IPS DF 19.7 (cell line): Measurements from ENCODE around the gene TNNI3.
"Not testable (repeated sequence)": the region's sequence is repeated elsewhere in the genome, so short reads cannot be mapped to it uniquely, and the experiment has no call there.

Experiments used
- DNase-seq: peaks from one replicate; pipeline ENCODE4 v3.0.0-alpha.2; 2013; ENCODE audit warnings: low read depth, low spot score

Gene TNNI3

GRCh38 chr19:55173186-55173713, 15.7 kb upstream of the TNNI3 start:
- no peak for DNase-seq

GRCh38 chr19:55172741-55173140, 15.2 kb upstream of the TNNI3 start:
- no peak for DNase-seq

- DNase-seq = not testable (repeated sequence)
Measured at GRCh38 chr19:55172318-55172717, 14.8 kb upstream of the TNNI3 start.

GRCh38 chr19:55171440-55171839, 13.9 kb upstream of the TNNI3 start:
- DNase-seq = no peak

- DNase-seq = no peak
Measured at GRCh38 chr19:55169136-55169535, 11.6 kb upstream of the TNNI3 start.

- peak; percentile 94 for DNase-seq
Measured at GRCh38 chr19:55166530-55167268, 9.2 kb upstream of the TNNI3 start, which contains the start of gene DNAAF3. Gene DNAAF3 (minus strand): TSS chr19:55166613. CDS start chr19:55166413, 200 bp downstream.

GRCh38 chr19:55165952-55166529, 8.5 kb upstream of the TNNI3 start:
- DNase-seq = peak; percentile 91

- DNase-seq = no peak
Measured at GRCh38 chr19:55161571-55162322, 4.2 kb upstream of the TNNI3 start.

- no peak for DNase-seq
Measured at GRCh38 chr19:55160986-55161365, 3.4 kb upstream of the TNNI3 start.

GRCh38 chr19:55160128-55160985, 2.8 kb upstream of the TNNI3 start:
- DNase-seq = no peak

GRCh38 chr19:55158848-55159749, 1.6 kb upstream of the TNNI3 start:
- no peak for DNase-seq

GRCh38 chr19:55158423-55158822, 891 bp upstream of the TNNI3 start:
- DNase-seq = no peak

- DNase-seq = peak; percentile 94
Measured at GRCh38 chr19:55156202-55157063, 1.1 kb downstream of the TNNI3 start.

GRCh38 chr19:55155784-55156183, 1.7 kb downstream of the TNNI3 start:
- DNase-seq = not testable (repeated sequence)

GRCh38 chr19:55153652-55154264, 3.8 kb downstream of the TNNI3 start:
- DNase-seq = no peak

GRCh38 chr19:55152017-55152416, 5.5 kb downstream of the TNNI3 start:
- no peak for DNase-seq

- DNase-seq = no peak
Measured at GRCh38 chr19:55149078-55150003, 8.2 kb downstream of the TNNI3 start, which contains the start of gene TNNT1. Gene TNNT1 (minus strand): TSS chr19:55149206. CDS start chr19:55147157, 2,049 bp downstream.
